HG03095 (cell line): ENCODE data around the gene IL13.

ENCODE experiments used
- ATAC-seq: cut with Tn5 transposase; IDR thresholded peaks from one replicate; pipeline ENCODE4 v1.9.1; 2021; ENCODE audit warnings: moderate library complexity; ENCODE audit not compliant: unreplicated experiment

The IL13 gene

GRCh38 chr5:132669966-132670882, 12.3 kb downstream of the IL13 start:
- ATAC-seq, result no peak

- ATAC-seq, result no peak
These were observed 13.0 kb downstream of the IL13 start for GRCh38 chr5:132671000-132671399.

- ATAC-seq, result no peak
These were observed 15.5 kb downstream of the IL13 start for GRCh38 chr5:132673488-132673887.

- no peak for ATAC-seq
These were observed 16.1 kb downstream of the IL13 start, which contains the start of gene IL4 for GRCh38 chr5:132673939-132674630. TSS of gene IL4 (plus strand) at chr5:132673989. CDS start at chr5:132674051, 62 bp downstream.

GRCh38 chr5:132674671-132675506, 16.9 kb downstream of the IL13 start:
- ATAC-seq, result peak; percentile 80

- no peak for ATAC-seq
These were observed 18.1 kb downstream of the IL13 start for GRCh38 chr5:132675936-132676689.

- ATAC-seq, result no peak
These were observed 19.2 kb downstream of the IL13 start for GRCh38 chr5:132677191-132677590.

GRCh38 chr5:132677682-132678400, 19.9 kb downstream of the IL13 start:
- ATAC-seq, result no peak

GRCh38 chr5:132678735-132679134, 20.8 kb downstream of the IL13 start:
- ATAC-seq, result no peak

GRCh38 chr5:132679166-132679565, 21.2 kb downstream of the IL13 start:
- no peak for ATAC-seq

- no peak for ATAC-seq
These were observed 21.9 kb downstream of the IL13 start for GRCh38 chr5:132679717-132680380.

- no peak for ATAC-seq
These were observed 23.0 kb downstream of the IL13 start for GRCh38 chr5:132680780-132681475.

- ATAC-seq, result no peak
These were observed 23.5 kb downstream of the IL13 start for GRCh38 chr5:132681476-132681831.

- no peak for ATAC-seq
These were observed 24.0 kb downstream of the IL13 start for GRCh38 chr5:132681983-132682382.

- ATAC-seq, result no peak
These were observed 26.5 kb downstream of the IL13 start for GRCh38 chr5:132684491-132684890.

GRCh38 chr5:132684922-132685720, 27.1 kb downstream of the IL13 start:
- ATAC-seq, result no peak

GRCh38 chr5:132686193-132686592, 28.2 kb downstream of the IL13 start:
- ATAC-seq, result no peak

- no peak for ATAC-seq
These were observed 30.0 kb downstream of the IL13 start for GRCh38 chr5:132687995-132688394.
